ENCODE results near the gene CDH23. TPM values are rescaled to one million over a fixed set of nuclear protein-coding genes. Genes with fewer than 3 reads are reported as not detected.

The CDH23 gene
- total and polyA plus RNA-seq, 8 donors = 1.8 to 22.8 (median 3.0) TPM

DNA sequence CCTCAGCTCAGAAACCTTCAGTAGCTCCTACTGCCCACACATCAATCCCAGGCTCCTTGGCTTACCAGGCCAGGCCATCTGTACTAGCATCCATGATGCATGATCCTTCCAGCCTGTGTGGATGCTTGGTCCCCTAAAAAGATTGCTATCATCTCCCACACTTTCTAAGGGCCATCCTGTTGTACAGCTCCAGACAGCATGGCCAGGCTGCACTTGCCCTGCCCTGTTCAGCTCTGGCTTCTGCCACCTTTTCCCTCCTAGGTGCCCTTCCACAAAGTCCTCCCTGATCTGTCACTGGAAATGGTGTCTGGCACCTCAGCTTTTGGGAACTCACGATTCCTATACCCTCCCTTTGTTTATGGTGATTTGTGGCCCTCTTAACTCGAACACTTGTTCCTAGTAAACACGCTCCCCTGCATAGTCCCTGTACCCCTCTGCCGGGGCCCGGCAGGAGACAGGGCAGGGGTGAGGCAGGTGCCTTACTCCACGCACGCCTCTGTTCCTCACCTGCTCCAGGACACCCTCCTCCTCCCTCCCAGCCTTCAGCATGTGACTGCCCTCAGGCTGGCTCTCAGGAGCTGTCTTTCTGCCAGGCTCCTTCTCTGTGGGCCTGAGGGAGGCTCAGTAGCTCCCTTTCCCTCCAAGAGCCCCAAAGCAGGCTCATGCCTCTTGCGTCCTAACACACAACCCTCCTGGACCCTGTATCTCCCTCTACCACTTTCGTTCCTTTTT lies 71.8 kb downstream of the CDH23 start:
- DNase-seq (no peak), ATAC-seq (peak; percentile 36)
- Histone ChIP-seq H3K27ac (no peak overlapping the region), H3K4me3 (no peak overlapping the region), H3K4me1 (no peaks in the 10 kb centered on the region), H3K36me3 (no peaks in the 10 kb centered on the region), H3K27me3 (no peaks in the 10 kb centered on the region), H3K9me3 (no peaks in the 10 kb centered on the region)
- intact Hi-C loops (cut with DNase I) = no loop called here
- TF ChIP-seq, protein P1, sequence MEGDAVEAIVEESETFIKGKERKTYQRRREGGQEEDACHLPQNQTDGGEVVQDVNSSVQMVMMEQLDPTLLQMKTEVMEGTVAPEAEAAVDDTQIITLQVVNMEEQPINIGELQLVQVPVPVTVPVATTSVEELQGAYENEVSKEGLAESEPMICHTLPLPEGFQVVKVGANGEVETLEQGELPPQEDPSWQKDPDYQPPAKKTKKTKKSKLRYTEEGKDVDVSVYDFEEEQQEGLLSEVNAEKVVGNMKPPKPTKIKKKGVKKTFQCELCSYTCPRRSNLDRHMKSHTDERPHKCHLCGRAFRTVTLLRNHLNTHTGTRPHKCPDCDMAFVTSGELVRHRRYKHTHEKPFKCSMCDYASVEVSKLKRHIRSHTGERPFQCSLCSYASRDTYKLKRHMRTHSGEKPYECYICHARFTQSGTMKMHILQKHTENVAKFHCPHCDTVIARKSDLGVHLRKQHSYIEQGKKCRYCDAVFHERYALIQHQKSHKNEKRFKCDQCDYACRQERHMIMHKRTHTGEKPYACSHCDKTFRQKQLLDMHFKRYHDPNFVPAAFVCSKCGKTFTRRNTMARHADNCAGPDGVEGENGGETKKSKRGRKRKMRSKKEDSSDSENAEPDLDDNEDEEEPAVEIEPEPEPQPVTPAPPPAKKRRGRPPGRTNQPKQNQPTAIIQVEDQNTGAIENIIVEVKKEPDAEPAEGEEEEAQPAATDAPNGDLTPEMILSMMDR (IDR thresholded peaks at IDR 0.05) = no peak

DNA sequence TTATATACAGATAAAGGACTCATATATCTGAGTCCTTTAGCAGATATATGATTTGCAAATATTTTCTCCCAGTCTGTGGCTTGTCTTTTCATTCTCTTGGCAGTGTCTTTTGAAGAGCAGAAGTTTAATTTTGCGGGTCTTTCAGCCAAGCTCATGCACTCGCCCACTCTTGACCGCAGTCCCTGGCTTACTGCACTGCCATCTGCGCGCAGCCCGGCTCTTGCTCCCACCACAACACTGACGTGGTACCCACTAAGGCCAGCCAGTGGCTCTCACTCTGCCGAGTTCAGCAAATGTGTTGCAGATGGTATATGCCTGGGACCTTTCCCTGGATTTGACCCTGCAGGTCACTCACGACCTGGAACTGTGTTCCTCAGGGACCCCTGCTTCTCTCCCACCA lies 74.3 kb downstream of the CDH23 start:
- TF ChIP-seq, protein P1 (IDR thresholded peaks at IDR 0.05) = no peak
- DNase-seq (no peak), ATAC-seq (no peak)
- H3K4me1 ChIP-seq = peaks cover 5 to 8% of the 10 kb centered on the region in 2 donors
- no peak overlapping the region for H3K27ac ChIP-seq
- no peaks in the 10 kb centered on the region for H3K9me3 ChIP-seq
- no peak overlapping the region for H3K4me3 ChIP-seq
- H3K27me3 ChIP-seq = no peaks in the 10 kb centered on the region
- no peaks in the 10 kb centered on the region for H3K36me3 ChIP-seq
- intact Hi-C loops (cut with DNase I) = no loop called here

DNA sequence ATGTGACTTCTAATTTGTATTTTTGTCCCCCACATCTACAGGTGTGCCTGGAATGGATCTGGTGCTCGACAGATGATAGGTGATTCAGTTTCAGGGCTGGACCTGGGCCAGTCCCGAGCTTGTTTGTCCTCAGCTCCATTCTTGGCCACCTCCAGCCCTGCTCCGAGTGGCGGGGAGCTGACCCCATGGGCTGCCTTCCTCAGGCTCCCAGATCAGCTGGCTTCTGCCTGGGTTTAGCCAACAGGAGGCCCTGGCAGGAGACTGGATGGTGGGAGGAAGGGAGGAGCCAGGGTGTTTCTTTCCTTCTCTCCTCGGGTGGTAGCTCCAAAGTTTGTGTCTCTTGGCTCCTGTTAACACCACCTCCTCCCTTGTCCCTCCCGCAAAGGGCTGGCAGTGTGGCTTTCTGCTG lies 75.2 kb downstream of the CDH23 start:
- intact Hi-C loops (cut with DNase I) = no loop called here
- Histone ChIP-seq H3K4me3 (no peak overlapping the region), H3K27me3 (no peaks in the 10 kb centered on the region), H3K4me1 (peaks cover 11 to 15% of the 10 kb centered on the region in 2 donors), H3K36me3 (no peaks in the 10 kb centered on the region), H3K9me3 (no peaks in the 10 kb centered on the region), H3K27ac (no peak overlapping the region)
- TF ChIP-seq, protein P1 (IDR thresholded peaks at IDR 0.05) = no peak
- DNase-seq (no peak), ATAC-seq (no peak)

GRCh38 chr10:71472466-71472865 lies 75.7 kb downstream of the CDH23 start:
- Histone ChIP-seq H3K27ac (no peak overlapping the region), H3K27me3 (no peaks in the 10 kb centered on the region), H3K4me1 (peaks cover 11 to 15% of the 10 kb centered on the region in 2 donors), H3K4me3 (no peak overlapping the region), H3K9me3 (no peaks in the 10 kb centered on the region), H3K36me3 (no peaks in the 10 kb centered on the region)
- intact Hi-C loops (cut with DNase I) = no loop called here
- no peak for DNase-seq
- ATAC-seq = no peak
- TF ChIP-seq, protein P1 (IDR thresholded peaks at IDR 0.05) = no peak

GRCh38 chr10:71472912-71473311 lies 76.2 kb downstream of the CDH23 start:
- Histone ChIP-seq H3K27ac (no peak overlapping the region), H3K36me3 (no peaks in the 10 kb centered on the region), H3K4me3 (no peak overlapping the region), H3K27me3 (no peaks in the 10 kb centered on the region), H3K9me3 (no peaks in the 10 kb centered on the region), H3K4me1 (peaks cover 11 to 15% of the 10 kb centered on the region in 2 donors)
- DNase-seq (no peak), ATAC-seq (no peak)
- intact Hi-C loops (cut with DNase I) = no loop called here
- TF ChIP-seq, protein P1 (IDR thresholded peaks at IDR 0.05) = no peak
